Smooth muscle cell (in vitro differentiated cells): ENCODE measurements around the gene SSH2. TPM values are rescaled to one million over a fixed set of nuclear protein-coding genes. Genes with fewer than 3 reads are reported as not detected.

Experiments used
- DNase-seq: peaks from one replicate; lab custom pipeline; 2025; ENCODE audit not compliant: unreplicated experiment; lab: John Stamatoyannopoulos, UW
- H2AFZ ChIP-seq: fragments of 200-600 bp; sonication (generic); 2 replicates; pipeline ENCODE4 v1.6.0; 2016; ENCODE audit warnings: antibody characterized with exemption, low read depth, mild to moderate bottlenecking
- H3F3A ChIP-seq: fragments of 200-600 bp; sonication (generic); 2 replicates; pipeline ENCODE4 v1.6.0; 2017; ENCODE audit warnings: antibody characterized with exemption, low read depth
- H3K27ac ChIP-seq: fragments of 200-600 bp; sonication (generic); 2 replicates; pipeline ENCODE4 v1.5.1; 2016; ENCODE audit warnings: low read depth, mild to moderate bottlenecking
- H3K27me3 ChIP-seq: fragments of 200-600 bp; sonication (generic); 2 replicates; pipeline ENCODE4 v1.6.1; 2016; ENCODE audit warnings: low read depth, mild to moderate bottlenecking
- H3K36me3 ChIP-seq: fragments of 200-600 bp; sonication (generic); 2 replicates; pipeline ENCODE4 v1.5.1; 2016; ENCODE audit warnings: low read depth
- H3K4me1 ChIP-seq: fragments of 200-600 bp; sonication (generic); 2 replicates; pipeline ENCODE4 v1.5.1; 2016; ENCODE audit warnings: low read depth
- H3K4me2 ChIP-seq: fragments of 200-600 bp; sonication (generic); 2 replicates; pipeline ENCODE4 v1.6.0; 2016; ENCODE audit warnings: mild to moderate bottlenecking
- H3K4me3 ChIP-seq: fragments of 200-600 bp; sonication (generic); 2 replicates; pipeline ENCODE4 v1.5.1; 2016; ENCODE audit warnings: mild to moderate bottlenecking
- H3K79me2 ChIP-seq: fragments of 200-600 bp; sonication (generic); 2 replicates; pipeline ENCODE4 v1.6.0; 2016; ENCODE audit warnings: low read depth, mild to moderate bottlenecking
- H3K9ac ChIP-seq: fragments of 200-600 bp; sonication (generic); 2 replicates; pipeline ENCODE4 v1.6.0; 2016; ENCODE audit warnings: low read depth
- H3K9me3 ChIP-seq: fragments of 200-600 bp; sonication (generic); replicated peaks from 2 replicates; pipeline ENCODE4 v1.5.1; 2016; ENCODE audit warnings: low read depth
- H4K20me1 ChIP-seq: fragments of 200-600 bp; sonication (generic); 2 replicates; pipeline ENCODE4 v1.6.0; 2016; ENCODE audit warnings: low read depth
- WGBS: methylation state at CpG from one replicate; pipeline ENCODE4 v1.1.7; 2016; ENCODE audit warnings: low lambda C conversion rate; 5-methylcytosine and 5-hydroxymethylcytosine counted together
- polyA plus RNA-seq: library from polyadenylated mRNA; unstranded; fragments of >200 nt; fragmentation: Nextera tagmentation; extraction: Ambion mirVana; gene quantifications from 2 replicates; pipeline ENCODE4 v1.2.1, GENCODE V29; 2016
- total RNA-seq: library from RNA; depleted of rRNA; stranded (reverse); fragments of >200 nt; gene quantifications from 2 replicates; pipeline ENCODE4 v1.2.3, GENCODE V29; 2014
- TF ChIP-seq, protein P1 (sequence below): fragments of 200-600 bp; sonication (generic); IDR thresholded peaks from 2 replicates; pipeline ENCODE4 v1.5.1; 2017; ENCODE audit warnings: borderline replicate concordance, mild to moderate bottlenecking, antibody characterized with exemption; ENCODE audit not compliant: insufficient read depth, poor library complexity, severe bottlenecking

Gene SSH2
- total and polyA plus RNA-seq, 2 experiments from 2014 or later = 9.7 to 10.4 TPM

DNA sequence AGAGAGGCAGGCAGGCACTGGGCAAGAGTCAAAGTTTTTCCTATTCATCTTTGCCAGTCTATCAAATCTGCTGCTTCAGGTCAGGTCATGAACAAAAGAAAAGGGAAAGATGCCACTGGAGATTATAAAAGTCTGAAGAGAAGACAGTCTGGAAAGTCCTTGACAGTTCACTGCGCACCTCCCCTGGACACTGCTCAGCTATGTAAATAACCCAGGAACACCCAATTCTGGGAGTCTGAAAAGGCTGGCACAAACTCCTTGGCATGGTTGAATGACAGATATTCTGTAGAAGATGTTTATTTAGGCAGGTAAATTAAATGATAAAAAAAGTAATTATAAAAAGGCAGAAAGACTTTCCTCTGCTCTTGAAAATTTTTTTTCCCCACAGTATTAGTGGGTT lies 302.1 kb downstream of the SSH2 start:
- H3K79me2 ChIP-seq = no peaks in the 10 kb centered on the region
- WGBS = 100% methylated on average over 1 of the region's 1 CpG

DNA sequence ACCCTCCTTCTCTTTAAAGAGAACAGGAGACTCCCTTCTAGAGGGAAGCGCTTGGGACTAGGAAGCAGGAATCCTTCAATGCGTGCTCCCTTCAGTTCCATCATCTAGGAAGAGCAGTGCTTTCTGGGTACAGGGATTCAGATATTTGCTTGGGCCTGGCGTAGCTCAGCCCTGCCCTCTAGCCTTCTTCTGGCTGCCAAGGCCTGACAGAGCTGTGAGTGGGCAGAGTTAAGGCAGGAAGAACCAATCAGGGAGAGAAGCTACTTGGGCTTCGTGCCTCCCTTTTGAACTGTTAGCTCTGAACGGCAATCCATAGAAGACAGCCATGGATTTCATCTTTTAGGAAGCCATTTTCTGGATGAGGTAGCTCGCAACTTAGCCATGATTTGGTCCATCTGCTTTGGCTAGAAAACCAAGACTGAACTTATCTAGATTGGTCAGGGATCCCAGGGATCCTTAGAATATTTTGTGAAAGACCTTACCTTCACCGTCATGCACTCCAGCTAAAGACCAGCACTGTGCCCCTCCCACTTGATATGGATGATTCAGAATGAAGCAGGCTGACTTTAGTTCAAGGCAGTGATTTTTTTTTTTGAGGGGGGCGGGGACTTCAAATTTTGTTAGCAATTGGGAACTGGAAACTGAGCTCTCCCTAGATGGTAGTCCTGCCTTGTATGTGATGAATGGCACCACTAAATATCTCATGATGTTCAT lies 304.8 kb downstream of the SSH2 start:
- Histone ChIP-seq H3K4me3 (no peak overlapping the region), H3K9ac (no peak overlapping the region), H3K4me1 (peaks cover 4% of the 10 kb centered on the region), H3F3A (no peaks in the 10 kb centered on the region), H2AFZ (no peak overlapping the region), H3K4me2 (no peak overlapping the region), H4K20me1 (no peaks in the 10 kb centered on the region), H3K36me3 (no peaks in the 10 kb centered on the region), H3K79me2 (no peaks in the 10 kb centered on the region), H3K9me3 (no peaks in the 10 kb centered on the region), H3K27me3 (no peaks in the 10 kb centered on the region), H3K27ac (no peak overlapping the region)
- TF ChIP-seq, protein P1, sequence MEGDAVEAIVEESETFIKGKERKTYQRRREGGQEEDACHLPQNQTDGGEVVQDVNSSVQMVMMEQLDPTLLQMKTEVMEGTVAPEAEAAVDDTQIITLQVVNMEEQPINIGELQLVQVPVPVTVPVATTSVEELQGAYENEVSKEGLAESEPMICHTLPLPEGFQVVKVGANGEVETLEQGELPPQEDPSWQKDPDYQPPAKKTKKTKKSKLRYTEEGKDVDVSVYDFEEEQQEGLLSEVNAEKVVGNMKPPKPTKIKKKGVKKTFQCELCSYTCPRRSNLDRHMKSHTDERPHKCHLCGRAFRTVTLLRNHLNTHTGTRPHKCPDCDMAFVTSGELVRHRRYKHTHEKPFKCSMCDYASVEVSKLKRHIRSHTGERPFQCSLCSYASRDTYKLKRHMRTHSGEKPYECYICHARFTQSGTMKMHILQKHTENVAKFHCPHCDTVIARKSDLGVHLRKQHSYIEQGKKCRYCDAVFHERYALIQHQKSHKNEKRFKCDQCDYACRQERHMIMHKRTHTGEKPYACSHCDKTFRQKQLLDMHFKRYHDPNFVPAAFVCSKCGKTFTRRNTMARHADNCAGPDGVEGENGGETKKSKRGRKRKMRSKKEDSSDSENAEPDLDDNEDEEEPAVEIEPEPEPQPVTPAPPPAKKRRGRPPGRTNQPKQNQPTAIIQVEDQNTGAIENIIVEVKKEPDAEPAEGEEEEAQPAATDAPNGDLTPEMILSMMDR = no peak
- DNase-seq = no peak
- 85% methylated on average over 8 of the region's 8 CpGs for WGBS

More for the DNA sequence above, 302.1 kb downstream of the SSH2 start:
- Histone ChIP-seq H3K27ac (no peak overlapping the region), H3K36me3 (no peaks in the 10 kb centered on the region), H3K9ac (no peak overlapping the region), H3K4me3 (no peak overlapping the region), H3K27me3 (no peaks in the 10 kb centered on the region), H3K4me2 (no peak overlapping the region), H3K9me3 (no peaks in the 10 kb centered on the region), H3K4me1 (peaks cover 4% of the 10 kb centered on the region), H4K20me1 (no peaks in the 10 kb centered on the region), H2AFZ (no peak overlapping the region), H3F3A (no peaks in the 10 kb centered on the region)
- DNase-seq = no peak
- TF ChIP-seq, protein P1 = no peak

DNA sequence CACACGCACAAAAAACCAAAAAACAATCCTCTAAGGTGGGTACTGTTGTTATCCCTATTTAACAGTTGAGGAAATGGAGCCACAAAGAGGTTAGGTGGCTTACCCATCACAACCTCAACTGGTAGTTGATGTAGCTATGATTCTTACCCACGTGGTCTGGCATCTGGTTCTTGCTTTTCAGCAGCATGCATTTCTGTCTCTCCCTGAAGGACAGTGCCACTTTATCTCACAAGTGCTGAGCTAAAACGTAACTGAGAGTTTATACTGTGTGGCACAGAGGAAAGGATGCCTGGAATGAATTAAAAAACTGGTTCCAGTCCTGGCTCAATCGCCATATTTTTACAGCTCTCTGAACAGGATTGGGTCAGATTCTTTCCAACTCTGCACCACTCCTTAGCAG lies 305.4 kb downstream of the SSH2 start:
- H3K36me3 ChIP-seq = no peaks in the 10 kb centered on the region
- H3K4me1 ChIP-seq = peaks cover 4% of the 10 kb centered on the region
- H3K4me2 ChIP-seq = no peak overlapping the region
- DNase-seq = no peak
- H4K20me1 ChIP-seq = no peaks in the 10 kb centered on the region
- no peaks in the 10 kb centered on the region for H3K9me3 ChIP-seq
- no peaks in the 10 kb centered on the region for H3K79me2 ChIP-seq
- H3K9ac ChIP-seq = no peak overlapping the region
- TF ChIP-seq, protein P1 = no peak
- 75% methylated on average over 4 of the region's 4 CpGs for WGBS
- H3K27ac ChIP-seq = no peak overlapping the region
- no peaks in the 10 kb centered on the region for H3F3A ChIP-seq
- no peak overlapping the region for H3K4me3 ChIP-seq
- H2AFZ ChIP-seq = no peak overlapping the region
- H3K27me3 ChIP-seq = no peaks in the 10 kb centered on the region

DNA sequence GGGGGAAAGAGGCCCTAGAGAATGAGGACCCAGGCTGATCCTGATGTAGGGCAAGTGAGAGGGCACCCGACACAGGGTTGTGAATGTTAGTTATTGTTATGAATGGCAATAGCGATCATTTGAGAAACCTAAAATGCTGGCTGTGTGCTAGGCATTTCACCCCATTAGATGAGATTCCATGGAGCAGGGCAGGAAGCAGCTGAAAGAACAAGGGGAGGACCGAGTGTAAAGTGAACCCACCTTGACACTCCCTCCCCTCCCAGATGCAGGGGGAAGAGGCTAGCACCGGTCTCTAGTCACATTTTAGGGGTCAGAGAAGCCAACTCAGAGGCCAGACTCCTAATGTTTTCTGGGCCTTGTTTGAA lies 306.8 kb downstream of the SSH2 start:
- Histone ChIP-seq H3K4me3 (peak overlapping the region; percentile 75), H3K9me3 (no peaks in the 10 kb centered on the region), H3K79me2 (no peaks in the 10 kb centered on the region), H4K20me1 (no peaks in the 10 kb centered on the region), H3F3A (no peaks in the 10 kb centered on the region), H3K9ac (no peak overlapping the region), H3K36me3 (no peaks in the 10 kb centered on the region), H3K27ac (no peak overlapping the region), H3K4me1 (peaks cover 4% of the 10 kb centered on the region), H3K4me2 (peak overlapping the region; percentile 98), H3K27me3 (peaks cover 3% of the 10 kb centered on the region), H2AFZ (no peak overlapping the region)
- 23% methylated on average over 4 of the region's 4 CpGs for WGBS
- TF ChIP-seq, protein P1 = no peak
- no peak for DNase-seq
